Left renal pelvis (tissue), 4 donors: ENCODE results near the gene TRNAU1AP. TPM values are rescaled to one million over a fixed set of nuclear protein-coding genes. Genes with fewer than 3 reads are reported as not detected.
A peak's percentile ranks its signal among the peaks of the same experiment; 100 is the strongest.
"Not testable (repeated sequence)": the region's sequence is repeated elsewhere in the genome, so short reads cannot be mapped to it uniquely, and the experiment has no call there.

ENCODE experiments used
- DNase-seq, 4 donors: peaks; one replicate each; pipeline ENCODE4 v3.0.0-alpha.2; 2013; ENCODE audit warnings: low read depth in 4 of 4, low spot score in 3 of 4
- polyA plus RNA-seq, 4 donors: library from polyadenylated mRNA; unstranded; fragments of 120-200 nt; gene quantifications; one replicate each; pipeline ENCODE4 v1.2.1, GENCODE V29; 2013; ENCODE audit not compliant: insufficient read length in 4 of 4

The TRNAU1AP gene
- polyA plus RNA-seq: 10 to 100 TPM; 19.8 to 26.3 (median 23.5) TPM

GRCh38 chr1:28552758-28553663 lies at the start of gene TRNAU1AP:
TSS of gene TRNAU1AP (plus strand) at chr1:28553085. CDS start at chr1:28553111, 26 bp downstream.
- peak; percentile 91 to 94 (median 92) for DNase-seq

DNA sequence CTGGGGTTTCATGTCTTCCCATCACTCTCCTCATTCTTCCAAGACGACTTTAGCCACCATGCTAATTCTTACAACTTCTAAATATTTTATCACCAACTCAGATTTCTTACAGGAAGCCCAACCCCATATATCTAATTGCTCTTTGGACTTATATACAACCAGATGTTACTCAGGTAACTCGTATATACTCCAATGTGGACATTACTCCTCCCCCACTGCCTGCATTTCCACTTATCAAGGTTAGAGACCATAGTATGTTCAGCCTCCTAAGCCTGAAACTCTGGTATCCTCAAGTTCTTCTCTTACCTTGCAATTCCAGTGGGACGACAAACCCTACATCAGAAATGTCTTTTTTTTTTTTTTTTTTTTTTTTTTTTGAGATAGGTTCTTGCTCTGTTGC lies 49.8 kb upstream of the TRNAU1AP start:
- no peak for DNase-seq

- DNase-seq: peak; percentile 97 to 98 (median 98)
These were observed 47.3 kb upstream of the TRNAU1AP start, which contains the start of gene RCC1 for GRCh38 chr1:28505406-28506187. TSS of gene RCC1 (plus strand) at chr1:28506043. CDS start at chr1:28529867, 23,824 bp downstream.

DNA sequence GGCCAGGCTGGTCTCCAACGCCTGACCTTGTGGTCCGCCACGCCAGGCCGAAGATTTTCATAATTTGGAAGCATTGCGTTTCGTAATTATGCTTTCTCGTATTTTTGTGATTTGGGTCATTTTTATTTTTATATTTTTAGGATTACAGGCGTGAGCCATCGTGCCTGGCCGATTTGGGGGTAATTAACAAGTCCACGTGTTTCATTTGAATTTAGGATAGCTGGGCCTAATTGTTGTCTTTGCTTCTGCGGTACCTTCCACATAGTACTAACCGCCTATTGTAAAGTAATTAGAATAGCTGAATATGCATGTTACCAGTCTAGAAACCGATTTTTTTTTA lies 46.0 kb upstream of the TRNAU1AP start:
- no peak for DNase-seq

DNA sequence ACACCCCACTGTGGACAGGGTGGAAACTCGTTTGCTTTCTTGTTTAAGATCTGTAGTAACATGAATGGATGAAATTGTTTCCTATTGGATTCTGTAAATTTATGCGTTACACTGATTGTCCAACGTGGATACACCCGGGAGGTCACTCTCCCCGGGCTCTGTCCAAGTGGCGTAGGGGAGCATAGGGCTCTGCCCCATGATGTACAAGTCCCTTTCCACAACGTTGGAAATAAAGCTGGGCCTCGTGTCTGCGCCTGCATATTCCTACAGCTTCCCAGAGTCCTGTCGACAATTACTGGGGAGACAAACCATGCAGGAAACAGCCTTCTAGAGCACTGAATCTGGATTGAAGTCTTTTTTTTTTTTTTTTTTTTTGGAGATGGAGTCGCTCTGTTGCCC lies 45.6 kb upstream of the TRNAU1AP start:
- no peak for DNase-seq

- no peak for DNase-seq
These were observed 45.0 kb upstream of the TRNAU1AP start for GRCh38 chr1:28507646-28508434.

- no peak for DNase-seq
These were observed 44.5 kb upstream of the TRNAU1AP start for GRCh38 chr1:28508435-28508754.

GRCh38 chr1:28509705-28510272 lies 43.1 kb upstream of the TRNAU1AP start:
- no peak for DNase-seq

- no peak for DNase-seq
These were observed 42.5 kb upstream of the TRNAU1AP start for GRCh38 chr1:28510273-28510969.

DNA sequence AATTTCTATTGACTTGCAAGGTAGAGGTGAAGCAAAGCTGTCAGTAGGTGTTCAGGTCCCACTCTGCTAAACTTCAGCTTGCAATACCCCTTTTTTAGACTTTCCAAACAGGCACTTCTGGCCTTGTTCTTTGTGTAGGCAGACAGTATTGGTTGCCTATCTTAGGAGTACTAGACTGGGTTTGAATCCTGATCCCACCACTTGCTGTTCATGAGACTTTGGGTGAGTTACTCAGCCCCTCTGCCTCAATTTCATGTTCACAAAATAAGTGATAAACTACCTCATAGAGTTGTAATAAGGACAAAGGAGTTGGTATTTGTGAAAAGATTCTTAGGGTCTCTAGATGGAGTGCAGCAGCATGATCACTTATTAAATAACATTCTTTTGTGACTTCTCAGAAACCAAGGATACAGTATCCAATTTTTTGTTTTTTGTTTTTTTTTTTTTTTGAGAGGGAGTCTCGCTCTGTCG lies 41.9 kb upstream of the TRNAU1AP start:
- no peak for DNase-seq

DNA sequence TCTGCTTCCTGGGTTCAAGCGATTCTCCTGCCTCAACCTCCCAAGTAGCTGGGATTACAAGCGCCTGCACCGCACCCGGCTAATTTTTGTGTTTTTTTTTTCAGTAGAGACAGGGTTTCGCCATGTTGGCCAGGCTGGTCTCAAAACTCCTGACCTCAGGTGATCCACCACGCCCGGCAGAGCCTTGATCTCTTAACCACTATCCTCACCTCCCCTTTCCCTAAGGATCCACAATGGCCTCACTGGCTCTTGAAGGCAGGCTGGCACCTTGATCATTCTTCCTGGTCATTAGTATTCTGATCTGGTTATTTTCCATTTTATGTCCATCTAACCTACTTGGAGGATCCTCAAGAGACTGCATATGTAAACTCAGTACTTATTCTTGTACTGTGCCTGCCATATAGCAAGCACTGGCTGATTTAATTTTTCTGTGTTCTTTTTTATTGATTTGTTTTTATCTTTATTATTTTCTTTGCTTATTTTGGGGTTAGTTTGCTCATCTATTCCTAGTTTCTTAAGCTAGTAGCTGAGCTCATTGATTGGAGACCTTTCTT lies 40.8 kb upstream of the TRNAU1AP start:
- DNase-seq: no peak

GRCh38 chr1:28514445-28514933 lies 38.4 kb upstream of the TRNAU1AP start:
- DNase-seq: not testable (repeated sequence)

DNA sequence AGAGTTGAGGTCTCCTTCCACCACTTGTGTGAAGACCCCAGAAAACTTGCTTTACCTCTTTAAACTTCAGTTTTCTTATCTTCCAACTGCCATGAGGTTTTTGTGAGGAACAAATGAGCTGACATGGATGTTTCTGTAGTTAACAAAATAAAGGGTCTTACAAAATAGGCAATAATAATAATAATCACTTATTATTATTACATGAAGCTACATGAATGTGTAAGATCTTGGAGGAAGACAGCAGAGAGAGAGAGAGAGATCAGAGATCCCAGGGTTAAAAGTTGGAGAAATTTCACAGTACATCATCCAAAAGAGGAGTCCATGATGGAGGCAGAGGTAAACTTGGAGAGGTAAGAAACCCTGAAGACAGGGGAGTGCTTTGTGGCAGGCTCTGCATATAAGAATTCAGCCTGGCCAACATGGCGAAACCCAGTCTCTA lies 36.3 kb upstream of the TRNAU1AP start:
- no peak for DNase-seq

DNA sequence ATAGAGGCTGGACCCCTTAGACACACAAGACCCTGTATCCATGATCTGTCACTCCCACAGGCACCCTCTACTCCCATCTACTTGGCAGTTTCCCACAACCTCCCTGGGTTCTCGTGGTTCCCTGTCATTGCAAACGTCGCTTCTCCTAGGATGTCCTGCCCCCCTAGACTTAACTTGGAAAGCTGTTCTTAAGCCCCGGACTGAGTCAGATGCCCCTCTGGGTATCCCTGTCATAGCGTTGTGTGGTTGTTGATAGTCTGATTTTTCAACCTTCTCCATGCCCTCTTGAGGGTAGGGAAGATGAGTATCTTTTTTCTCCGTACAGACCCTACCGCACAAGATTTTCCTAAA lies 35.3 kb upstream of the TRNAU1AP start:
- no peak for DNase-seq

DNA sequence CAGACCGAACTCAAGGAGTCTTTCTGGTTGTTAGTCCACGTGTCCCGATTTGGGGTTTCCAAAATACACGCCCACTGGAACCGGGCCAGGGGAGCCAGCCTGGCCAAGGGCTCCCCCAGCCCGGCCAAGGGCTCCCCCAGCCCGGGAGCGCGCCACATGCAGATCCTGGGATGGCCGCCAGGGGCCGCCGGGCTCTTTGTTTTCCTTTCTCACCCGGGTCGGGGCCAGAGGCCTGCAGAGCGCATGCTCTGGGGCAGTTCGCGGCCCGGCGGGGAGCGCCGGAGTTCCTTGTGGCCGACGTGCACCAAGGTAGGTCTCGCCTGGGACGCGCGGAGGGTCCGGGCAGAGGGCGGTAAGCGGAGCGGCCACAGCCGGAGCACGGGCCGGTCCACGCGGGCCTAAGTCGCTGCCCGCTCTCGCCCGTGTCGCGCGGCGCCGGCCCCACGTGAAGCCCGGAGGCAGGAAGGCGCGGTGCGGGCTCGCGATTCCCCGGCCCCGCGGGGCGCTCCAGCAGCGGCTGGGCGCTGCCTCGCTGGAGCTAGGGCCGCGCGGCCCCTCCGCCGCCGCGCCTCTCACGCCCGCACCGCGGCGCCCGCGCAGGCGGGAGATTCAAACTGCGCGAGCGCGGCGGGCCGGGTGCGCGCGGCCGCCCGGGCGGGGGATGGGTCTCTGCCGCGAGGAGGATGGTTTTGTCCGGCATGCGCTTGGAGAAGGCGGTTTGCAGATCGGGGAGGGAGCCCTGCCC lies 34.7 kb upstream of the TRNAU1AP start:
- peak; percentile 74 to 81 (median 78) for DNase-seq

DNA sequence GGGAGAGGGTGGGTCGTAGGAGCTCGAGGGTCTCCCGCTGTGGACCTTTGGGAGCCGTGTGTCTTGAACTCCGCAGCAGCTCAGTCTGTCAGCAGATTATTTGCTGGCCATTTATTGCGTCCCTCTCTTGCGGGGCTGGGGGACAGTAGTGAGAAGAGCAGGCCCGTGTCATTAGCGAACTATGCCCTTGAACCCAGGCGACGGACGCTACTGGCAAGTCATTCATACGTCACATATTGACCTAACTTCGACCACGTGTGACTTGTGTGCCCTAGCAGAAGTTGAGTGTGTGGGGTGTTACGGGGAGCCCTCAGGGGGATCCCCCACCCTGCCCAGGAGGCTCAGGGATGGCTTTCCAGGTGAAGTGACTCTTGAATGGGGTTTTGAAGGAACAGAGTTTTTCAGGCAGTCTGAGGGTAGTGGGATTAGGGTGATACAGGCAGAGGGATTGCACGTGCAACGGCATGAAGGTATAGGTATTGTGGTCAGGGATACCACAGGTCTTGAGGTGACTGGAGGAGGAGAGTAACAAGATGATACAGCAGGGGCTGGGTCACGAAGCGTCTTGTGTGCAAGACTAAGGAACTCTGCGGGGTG lies 34.0 kb upstream of the TRNAU1AP start:
- DNase-seq: no peak

DNA sequence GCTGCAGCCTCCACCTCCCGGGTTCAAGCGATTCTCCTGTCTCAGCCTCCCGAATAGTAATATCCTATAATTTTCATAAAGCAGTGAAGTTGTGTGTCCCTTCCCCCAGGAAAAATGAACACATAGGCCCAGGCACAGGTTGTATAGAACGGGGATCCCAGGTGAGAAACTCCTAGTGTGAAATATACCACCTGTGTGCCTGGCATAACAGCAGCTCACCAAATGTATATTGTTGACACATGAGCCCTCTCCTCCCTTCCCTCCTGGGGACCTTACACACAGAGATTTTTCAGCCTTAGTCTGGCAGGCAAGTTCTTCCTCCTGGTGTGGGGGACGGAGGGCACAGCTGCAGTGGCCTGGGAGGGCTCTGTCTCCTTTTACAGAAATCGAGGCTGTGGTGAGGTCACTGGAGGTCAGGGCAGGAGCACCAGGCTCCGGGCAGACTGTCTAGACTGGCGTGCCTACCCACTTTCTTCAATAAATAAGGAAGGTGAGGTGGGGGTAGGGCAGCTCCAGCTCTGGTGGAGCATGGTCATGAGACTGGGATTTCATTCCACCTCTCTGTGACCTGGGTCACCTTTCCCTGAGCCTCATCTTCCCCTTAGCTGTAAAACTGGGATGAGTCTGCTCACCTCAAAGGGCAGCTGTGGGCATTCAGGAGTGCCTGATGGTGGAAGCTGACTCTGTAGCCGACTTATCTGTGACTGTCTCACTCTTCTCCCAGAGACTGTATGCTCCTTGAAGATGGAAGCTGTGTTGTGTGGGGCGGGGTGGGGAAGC lies 32.7 kb upstream of the TRNAU1AP start:
- no peak for DNase-seq
